ENCODE results near the gene TRIM24.

The TRIM24 gene

DNA sequence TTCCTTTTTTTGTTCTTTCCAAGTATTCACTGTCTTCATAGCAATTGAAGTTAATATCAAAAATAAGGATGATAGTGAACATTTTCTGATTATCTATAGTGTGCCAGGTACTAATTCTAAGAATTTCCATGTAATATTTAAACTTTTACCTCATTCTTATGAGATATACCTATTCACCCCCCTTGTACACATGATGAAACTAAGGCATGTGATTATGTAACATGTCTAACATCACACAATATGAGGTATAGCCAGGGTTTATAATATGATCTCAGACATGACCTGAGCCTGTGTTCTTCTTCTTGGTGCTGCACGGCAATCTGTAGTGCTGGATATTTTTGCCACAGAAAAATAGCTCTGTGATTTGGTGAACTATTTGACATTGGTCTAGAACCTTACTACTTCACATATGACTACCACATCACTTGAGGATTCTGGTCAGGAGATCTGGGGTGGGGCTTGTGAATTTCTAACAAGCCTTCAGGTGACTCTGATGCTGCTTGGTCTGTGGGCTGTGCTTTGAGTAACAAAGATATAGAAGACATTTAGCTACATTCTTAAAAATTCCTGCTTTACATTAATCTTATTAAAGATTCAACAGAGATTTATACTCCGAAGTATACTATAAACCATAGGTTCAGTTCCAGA is 79.1 kb downstream of the TRIM24 start:
- no peak for DNase-seq (ENCODE audit: low read depth in 2 of 2)

GRCh38 chr7:138542183-138542582 is 82.1 kb downstream of the TRIM24 start:
- DNase-seq (ENCODE audit: low read depth in 2 of 2) = no peak

DNA sequence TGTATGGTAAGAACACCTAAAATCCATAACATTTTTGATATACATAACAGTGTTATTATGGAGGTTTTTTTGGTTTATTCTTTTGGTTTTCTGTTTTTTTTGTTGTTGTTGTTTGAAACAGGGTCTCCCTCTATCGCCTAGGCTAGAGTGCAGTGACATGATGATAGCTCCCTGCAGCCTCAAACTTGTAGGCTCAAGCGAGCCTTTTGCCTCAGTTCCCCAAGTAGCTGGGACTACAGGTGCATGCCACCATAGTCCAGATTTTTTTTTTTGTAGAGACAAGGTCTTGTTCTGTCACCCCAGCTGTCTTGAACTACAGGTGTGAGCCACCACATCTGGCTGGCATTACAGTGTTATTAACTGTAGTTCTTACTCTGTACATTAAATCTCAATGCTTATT is 83.7 kb downstream of the TRIM24 start:
- DNase-seq (ENCODE audit: low read depth in 2 of 2) = no peak

GRCh38 chr7:138545123-138545522 is 85.1 kb downstream of the TRIM24 start:
- DNase-seq (ENCODE audit: low read depth in 2 of 2) = no peak

DNA sequence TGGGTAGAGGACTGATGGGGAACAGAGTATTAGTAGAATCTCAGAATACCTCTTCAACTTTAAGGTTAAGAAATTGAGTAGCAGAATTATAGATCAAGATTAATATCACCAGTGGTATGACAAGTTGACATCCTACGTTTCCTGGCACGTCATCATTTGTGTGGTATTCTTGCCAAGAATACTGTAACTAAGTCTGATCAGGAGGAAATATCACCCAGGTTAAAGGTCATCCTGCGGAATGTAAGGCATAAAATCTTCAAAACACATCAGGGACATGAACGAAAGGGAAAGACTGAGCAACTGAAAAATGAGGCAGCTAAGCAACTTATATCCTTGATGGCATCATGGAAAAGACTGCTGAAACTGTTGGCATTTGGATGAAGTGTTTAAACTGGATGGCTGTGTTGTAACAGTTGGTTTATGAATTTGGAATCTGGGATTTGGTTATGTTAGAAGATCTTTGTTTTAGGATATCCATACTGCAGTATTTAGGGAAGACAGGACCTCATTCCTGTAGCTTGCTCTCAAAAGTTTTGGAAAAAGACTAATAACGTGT is 86.1 kb downstream of the TRIM24 start:
- no peak for DNase-seq (ENCODE audit: low read depth in 2 of 2)

DNA sequence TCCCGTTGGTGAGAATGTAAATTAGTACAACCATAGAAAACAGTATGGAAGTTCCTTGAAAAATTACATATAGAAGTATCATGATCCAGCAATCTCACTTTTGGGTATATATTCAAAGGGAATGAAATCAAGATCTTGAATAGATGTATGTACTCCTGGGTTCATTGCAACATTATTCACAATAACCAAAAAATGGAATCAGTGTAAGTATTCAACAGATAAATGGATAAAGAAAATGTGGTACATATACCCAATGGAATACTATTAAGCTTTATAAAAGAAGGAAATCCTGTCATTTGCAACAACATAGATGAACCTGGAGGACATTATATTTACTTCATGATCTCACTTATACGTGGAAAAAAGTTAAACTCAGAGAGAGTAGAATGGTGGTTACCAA is 86.8 kb downstream of the TRIM24 start:
- no peak for DNase-seq (ENCODE audit: low read depth in 2 of 2)

DNA sequence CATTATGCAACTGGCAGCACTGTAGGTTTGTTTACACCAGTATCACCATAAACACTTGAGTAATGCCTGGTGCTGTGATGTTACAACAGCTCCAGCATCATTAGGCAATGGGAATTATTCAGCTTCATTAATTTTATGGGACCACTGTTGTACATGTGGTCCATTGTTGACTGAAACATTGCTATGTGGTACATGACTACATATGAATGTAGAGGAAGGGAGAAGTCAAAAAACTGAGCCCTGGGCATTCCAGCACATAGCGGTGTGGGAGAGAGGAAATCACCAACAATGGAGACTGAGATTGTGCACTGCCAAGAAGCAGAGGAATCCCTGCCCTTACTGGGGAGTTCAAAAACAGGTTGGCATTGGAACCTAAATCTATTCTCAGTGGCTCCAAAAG is 89.0 kb downstream of the TRIM24 start:
- no peak for DNase-seq (ENCODE audit: low read depth in 2 of 2)

GRCh38 chr7:138550337-138550736 is 90.3 kb downstream of the TRIM24 start:
- no peak for DNase-seq (ENCODE audit: low read depth in 2 of 2)

DNA sequence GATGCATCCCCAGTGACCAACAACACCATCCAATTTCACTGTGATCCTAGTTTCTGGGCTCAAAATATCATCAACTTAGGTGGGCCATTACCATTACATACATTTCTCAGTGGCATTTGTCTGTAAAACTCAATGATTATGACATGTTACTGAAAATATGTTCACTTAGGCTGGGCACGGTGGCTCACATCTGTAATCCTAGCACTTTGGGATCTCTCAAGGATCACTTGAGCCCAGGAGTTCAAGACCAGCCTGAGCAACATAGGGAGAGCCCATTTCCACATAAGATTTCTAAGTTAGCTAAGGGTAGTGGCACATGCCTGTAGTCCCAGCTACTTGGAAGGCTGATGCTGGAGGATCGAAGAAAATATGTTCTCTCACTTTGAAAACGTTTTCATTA is 91.0 kb downstream of the TRIM24 start:
- DNase-seq (ENCODE audit: low read depth in 2 of 2) = no peak

DNA sequence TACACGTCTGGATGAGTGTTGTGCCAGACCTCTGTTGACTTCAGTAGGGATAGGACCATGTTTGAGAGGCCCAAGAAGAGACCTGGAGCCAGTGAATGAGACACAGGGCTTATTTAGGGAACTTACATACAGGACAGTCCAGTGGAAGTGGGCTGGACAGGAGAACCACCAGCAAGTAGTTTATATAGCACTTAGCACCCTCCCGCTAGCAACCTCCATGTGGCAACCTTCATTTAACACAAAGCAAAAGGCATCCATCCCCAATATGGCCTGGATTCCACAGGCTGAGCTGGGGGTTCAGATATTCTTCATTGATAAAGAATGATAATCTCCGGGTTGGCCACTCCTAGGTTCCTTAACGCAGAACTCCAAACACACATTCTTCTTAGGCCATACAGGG is 93.7 kb downstream of the TRIM24 start:
- DNase-seq (ENCODE audit: low read depth in 2 of 2) = no peak

GRCh38 chr7:138554674-138555073 is 94.6 kb downstream of the TRIM24 start:
- no peak for DNase-seq (ENCODE audit: low read depth in 2 of 2)

DNA sequence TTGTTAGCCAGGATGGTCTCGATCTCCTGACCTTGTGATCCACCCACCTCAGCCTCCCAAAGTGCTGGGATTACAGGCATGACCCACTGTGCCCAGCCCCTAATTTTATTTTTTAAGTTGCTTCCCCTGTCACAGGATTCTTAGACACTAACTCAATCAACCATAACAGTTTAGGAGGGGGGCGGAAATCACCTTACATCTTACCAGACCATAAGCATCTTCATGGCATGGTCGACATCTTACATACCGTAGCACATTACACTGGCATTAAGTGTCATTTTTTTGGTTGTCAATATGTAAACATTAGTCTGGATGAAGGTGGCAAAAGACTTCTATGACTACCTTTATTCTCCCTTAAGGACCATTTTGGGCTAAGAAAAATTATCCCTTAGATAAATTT is 95.6 kb downstream of the TRIM24 start:
- DNase-seq (ENCODE audit: low read depth in 2 of 2) = no peak

DNA sequence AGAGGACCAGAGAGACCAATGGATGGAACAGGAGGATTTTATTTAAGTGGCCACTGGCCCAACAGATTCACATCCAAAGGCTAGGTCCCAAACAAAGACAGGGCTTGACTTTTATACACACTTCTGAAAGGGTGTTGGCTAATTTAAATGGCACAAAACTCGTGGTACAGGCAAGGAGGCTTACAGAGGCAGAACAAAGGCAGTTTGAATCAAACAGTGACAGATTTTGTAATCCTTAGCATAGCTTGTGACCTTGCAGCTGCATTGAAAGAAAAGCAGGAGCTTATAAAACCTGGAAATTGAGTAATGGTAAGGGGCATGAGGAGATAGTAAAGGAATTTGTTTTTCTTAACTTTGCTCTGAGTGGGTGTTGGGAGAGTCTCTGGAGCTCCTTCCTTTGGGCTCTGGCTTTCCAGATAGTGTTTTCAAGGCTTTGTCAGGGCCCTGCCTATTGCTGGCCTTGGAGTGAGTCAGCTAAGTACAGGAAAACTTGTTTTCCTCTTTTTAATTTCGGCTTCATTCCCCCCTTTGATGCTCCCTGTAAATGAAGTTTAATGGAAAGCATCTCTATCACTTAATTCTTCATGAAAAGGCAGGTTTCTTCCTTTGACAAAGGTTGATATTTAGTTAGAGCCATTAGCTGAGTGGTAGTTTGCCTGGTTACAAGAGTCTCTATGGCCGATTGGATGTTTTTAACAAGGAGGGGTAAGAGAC is 96.9 kb downstream of the TRIM24 start:
- DNase-seq (ENCODE audit: low read depth in 2 of 2) = no peak

GRCh38 chr7:138559448-138559847 is 99.4 kb downstream of the TRIM24 start:
- DNase-seq (ENCODE audit: low read depth in 2 of 2) = no peak

GRCh38 chr7:138563808-138564207 is 103.7 kb downstream of the TRIM24 start:
- DNase-seq (ENCODE audit: low read depth in 2 of 2) = no peak

DNA sequence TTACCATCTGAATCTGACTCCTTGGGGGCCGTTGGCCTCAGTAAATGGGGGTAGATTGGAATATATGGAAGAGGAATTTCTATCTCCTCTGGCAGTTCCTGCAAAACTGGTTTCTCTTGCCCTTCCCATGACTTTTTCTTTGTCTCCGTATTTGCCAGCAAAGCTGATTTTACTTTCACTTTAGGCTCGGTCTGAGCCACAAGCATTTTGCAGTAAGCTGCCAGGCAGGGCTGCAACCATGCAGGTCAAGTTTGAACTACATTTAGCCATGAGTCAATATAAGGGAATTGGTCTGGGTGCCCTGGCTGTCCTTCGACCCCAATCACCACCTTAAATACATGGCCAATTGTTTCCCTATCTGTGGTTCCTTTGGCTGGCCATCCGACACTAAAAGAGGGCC is 104.3 kb downstream of the TRIM24 start:
- DNase-seq (ENCODE audit: low read depth in 2 of 2) = no peak

DNA sequence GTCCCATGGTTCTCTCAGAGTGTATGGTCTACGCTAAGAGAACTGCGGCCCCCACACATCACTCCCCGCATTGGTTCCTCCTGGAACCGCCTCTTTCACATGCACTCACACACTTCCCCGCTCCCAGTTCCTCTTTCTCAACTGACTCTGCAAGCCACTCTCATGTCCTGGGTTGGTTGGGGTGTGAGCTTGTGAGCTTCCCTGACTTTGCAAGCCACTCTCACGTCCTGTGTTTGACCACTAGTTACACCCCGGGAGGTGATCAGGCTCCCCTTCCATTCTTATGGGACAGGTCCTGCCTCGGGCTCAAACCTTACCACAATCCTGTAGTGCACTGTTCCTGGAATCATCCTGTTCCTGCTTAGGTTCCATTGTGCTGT is 105.0 kb downstream of the TRIM24 start:
- no peak for DNase-seq (ENCODE audit: low read depth in 2 of 2)

- no peak for DNase-seq (ENCODE audit: low read depth in 2 of 2)
Measured at GRCh38 chr7:138565451-138566114, 105.5 kb downstream of the TRIM24 start.

GRCh38 chr7:138568655-138569054 is 108.6 kb downstream of the TRIM24 start:
- no peak for DNase-seq (ENCODE audit: low read depth in 2 of 2)

DNA sequence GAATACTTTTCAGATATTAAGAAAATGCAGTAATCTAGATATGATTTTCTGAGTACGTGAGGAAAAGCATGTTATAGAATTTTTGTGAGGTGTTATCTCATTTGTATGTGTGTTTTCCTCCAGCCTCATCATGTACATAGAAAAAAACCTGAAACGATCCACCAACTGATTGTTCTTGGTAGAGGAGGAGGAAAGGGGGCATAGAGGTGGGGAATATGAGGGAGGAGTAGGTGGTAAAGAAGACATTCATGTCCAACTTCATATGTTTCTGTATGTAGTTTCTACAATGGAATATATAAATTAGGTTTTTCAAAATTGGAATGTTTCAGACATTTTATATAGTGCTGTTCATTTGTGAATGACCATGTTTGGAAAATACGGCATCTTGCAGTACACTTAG is 109.4 kb downstream of the TRIM24 start:
- no peak for DNase-seq (ENCODE audit: low read depth in 2 of 2)

GRCh38 chr7:138570715-138571114 is 110.7 kb downstream of the TRIM24 start:
- no peak for DNase-seq (ENCODE audit: low read depth in 2 of 2)

- DNase-seq (ENCODE audit: low read depth in 2 of 2) = no peak
Measured at GRCh38 chr7:138573741-138574140, 113.7 kb downstream of the TRIM24 start.

- no peak for DNase-seq (ENCODE audit: low read depth in 2 of 2)
Measured at GRCh38 chr7:138575897-138576428, 115.9 kb downstream of the TRIM24 start.
